ENCODE results near the gene SEPTIN3.
A peak's percentile ranks its signal among the peaks of the same experiment; 100 is the strongest.

The SEPTIN3 gene

DNA sequence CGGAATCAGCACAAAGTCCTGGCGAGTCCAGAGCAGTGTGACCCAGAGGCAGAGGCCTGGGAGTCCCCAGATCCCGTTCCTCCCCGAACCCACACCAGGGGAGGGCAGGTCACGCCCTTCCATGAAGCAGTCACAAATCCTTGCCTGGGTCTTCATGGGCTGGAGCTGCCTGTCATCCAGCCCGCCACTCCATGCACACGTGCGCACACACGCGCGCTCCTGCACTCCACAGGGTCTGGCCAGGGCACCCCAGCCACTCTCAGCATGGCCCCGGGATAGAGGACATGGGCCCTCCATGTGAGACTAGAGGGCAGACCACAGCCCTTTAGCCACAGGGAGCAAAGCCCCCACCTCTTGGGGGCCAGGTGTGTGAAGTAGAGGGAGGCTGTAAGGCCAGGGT lies 36.9 kb upstream of the SEPTIN3 start:
- DNase-seq = peak; percentile 21
- Histone ChIP-seq H3K36me3 (peaks cover 22% of the 10 kb centered on the region), H3K4me3 (ENCODE audit: low read depth, low read length) (no peak overlapping the region), H3K27me3 (no peaks in the 10 kb centered on the region), H3K9me3 (no peaks in the 10 kb centered on the region), H3K4me1 (peaks cover 14% of the 10 kb centered on the region)
- no peak for TF ChIP-seq CTCF (IDR thresholded peaks at IDR 0.05; ENCODE audit: low read depth, low read length)

- H3K4me1 ChIP-seq = peaks cover 11% of the 10 kb centered on the region
- no peak overlapping the region for H3K4me3 ChIP-seq (ENCODE audit: low read depth, low read length)
- no peaks in the 10 kb centered on the region for H3K27me3 ChIP-seq
- no peak for DNase-seq
- TF ChIP-seq CTCF (IDR thresholded peaks at IDR 0.05; ENCODE audit: low read depth, low read length) = no peak
- no peaks in the 10 kb centered on the region for H3K9me3 ChIP-seq
- peaks cover 30% of the 10 kb centered on the region for H3K36me3 ChIP-seq
Measured at GRCh38 chr22:41933411-41934177, 35.6 kb upstream of the SEPTIN3 start.

DNA sequence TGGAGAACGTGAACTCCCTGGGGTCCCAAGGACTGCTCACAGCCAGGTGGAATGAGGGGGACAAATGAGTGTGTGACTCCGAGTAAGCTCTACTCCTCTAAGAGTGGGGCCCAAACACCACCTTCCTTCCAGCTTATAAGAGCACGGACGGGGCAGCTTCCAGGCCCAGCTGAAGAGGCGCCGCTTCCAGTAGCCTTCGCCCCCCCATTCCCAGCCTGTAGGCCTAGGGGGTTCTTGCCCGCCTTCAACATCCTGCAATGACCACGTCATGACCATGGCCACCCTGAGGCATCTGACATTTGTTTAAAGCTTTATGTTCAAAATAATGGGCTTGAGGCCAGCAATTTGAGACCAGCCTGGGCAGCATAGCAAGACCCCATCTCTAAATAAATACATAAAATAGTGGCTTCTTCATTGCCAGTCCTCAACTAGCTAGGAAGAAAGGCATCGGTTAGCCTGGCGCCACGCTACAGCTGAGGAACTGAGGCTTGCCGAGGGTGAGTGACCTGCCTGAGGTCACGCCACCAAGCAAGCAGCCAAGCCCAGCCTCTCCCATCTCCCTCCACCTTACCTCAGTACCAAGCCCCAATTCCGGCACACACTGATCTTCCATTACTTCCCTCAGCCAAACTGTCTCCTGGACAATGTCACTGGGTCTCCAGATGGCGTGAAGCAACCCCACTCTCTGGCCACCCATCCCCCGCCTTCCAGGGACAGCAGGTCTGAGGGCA lies 34.8 kb upstream of the SEPTIN3 start:
- H3K27me3 ChIP-seq = no peaks in the 10 kb centered on the region
- peaks cover 20% of the 10 kb centered on the region for H3K4me1 ChIP-seq
- no peaks in the 10 kb centered on the region for H3K9me3 ChIP-seq
- H3K4me3 ChIP-seq (ENCODE audit: low read depth, low read length) = no peak overlapping the region
- H3K36me3 ChIP-seq = peaks cover 38% of the 10 kb centered on the region
- no peak for TF ChIP-seq CTCF (IDR thresholded peaks at IDR 0.05; ENCODE audit: low read depth, low read length)
- peak; percentile 42 for DNase-seq

- peaks cover 20% of the 10 kb centered on the region for H3K4me1 ChIP-seq
- no peaks in the 10 kb centered on the region for H3K27me3 ChIP-seq
- DNase-seq = no peak
- H3K4me3 ChIP-seq (ENCODE audit: low read depth, low read length) = no peak overlapping the region
- TF ChIP-seq CTCF (IDR thresholded peaks at IDR 0.05; ENCODE audit: low read depth, low read length) = no peak
- no peaks in the 10 kb centered on the region for H3K9me3 ChIP-seq
- peaks cover 40% of the 10 kb centered on the region for H3K36me3 ChIP-seq
Measured at GRCh38 chr22:41935015-41935351, 34.3 kb upstream of the SEPTIN3 start.

GRCh38 chr22:41935509-41935908 lies 33.7 kb upstream of the SEPTIN3 start:
- TF ChIP-seq CTCF (IDR thresholded peaks at IDR 0.05; ENCODE audit: low read depth, low read length) = no peak
- Histone ChIP-seq H3K4me1 (peaks cover 20% of the 10 kb centered on the region), H3K36me3 (peaks cover 45% of the 10 kb centered on the region), H3K9me3 (no peaks in the 10 kb centered on the region), H3K4me3 (ENCODE audit: low read depth, low read length) (no peak overlapping the region), H3K27me3 (no peaks in the 10 kb centered on the region)
- no peak for DNase-seq

- H3K4me1 ChIP-seq = peaks cover 17% of the 10 kb centered on the region
- H3K9me3 ChIP-seq = no peaks in the 10 kb centered on the region
- no peak overlapping the region for H3K4me3 ChIP-seq (ENCODE audit: low read depth, low read length)
- no peak for TF ChIP-seq CTCF (IDR thresholded peaks at IDR 0.05; ENCODE audit: low read depth, low read length)
- H3K36me3 ChIP-seq = peaks cover 59% of the 10 kb centered on the region
- no peaks in the 10 kb centered on the region for H3K27me3 ChIP-seq
- DNase-seq = no peak
Measured at GRCh38 chr22:41936894-41937169, 32.4 kb upstream of the SEPTIN3 start.

Measured in BE2C (cell line).